H1 (cell line): Measurements from ENCODE around the gene PPARA. TPM values are rescaled to one million over a fixed set of nuclear protein-coding genes. Genes with fewer than 3 reads are reported as not detected.

Experiments
- CTCF ChIA-PET: fragments of 300-600 bp; sonication (Branson Sonifier 250); formaldehyde crosslinking; loops from one replicate; lab custom pipeline; 2021; ENCODE audit not compliant: partially characterized antibody; lab: Charles Lee
- POLR2A ChIA-PET: fragments of 300-600 bp; sonication (Branson Sonifier 250); formaldehyde crosslinking; loops from one replicate; lab custom pipeline; 2021; ENCODE audit warnings: inconsistent platforms; ENCODE audit not compliant: partially characterized antibody; lab: Charles Lee
- DNase-seq, 2 experiments: peaks; one replicate each; pipeline versions ENCODE4 v3.0.0 to v3.0.0-alpha.2; 2010 to 2022; ENCODE audit warnings: low spot score in 2 of 2, low read depth in 1 of 2, mixed read lengths in 1 of 2
- FAIRE-seq: peaks from 2 replicates; lab custom pipeline; 2011; peaks lifted over from hg19 to GRCh38; lab: Jason Lieb, UNC
- H2AFZ ChIP-seq: 2 replicates; pipeline ENCODE4 v1.8.1; 2012; ENCODE audit warnings: low read length, inconsistent platforms
- H2AK5ac ChIP-seq: 2 replicates; pipeline ENCODE4 v1.6.1; 2013; ENCODE audit warnings: low read depth, low read length
- H2BK120ac ChIP-seq: replicated peaks from 2 replicates; pipeline ENCODE3; 2013; ENCODE audit warnings: low read depth, low read length, inconsistent platforms
- H2BK12ac ChIP-seq: 2 replicates; pipeline ENCODE4 v1.6.1; 2013; ENCODE audit warnings: low read depth, low read length
- H2BK15ac ChIP-seq: 2 replicates; pipeline ENCODE4 v1.6.1; 2013; ENCODE audit warnings: low read length
- H2BK20ac ChIP-seq: 2 replicates; pipeline ENCODE4 v1.6.1; 2013; ENCODE audit warnings: low read length
- H2BK5ac ChIP-seq: 2 replicates; pipeline ENCODE4 v1.6.1; 2013; ENCODE audit warnings: low read depth, low read length
- H3K14ac ChIP-seq: 2 replicates; pipeline ENCODE4 v1.6.1; 2013; ENCODE audit warnings: inconsistent platforms; ENCODE audit not compliant: insufficient read length
- H3K18ac ChIP-seq: 2 replicates; pipeline ENCODE4 v1.6.1; 2013; ENCODE audit warnings: low read length; ENCODE audit errors: extremely low read depth
- H3K23ac ChIP-seq: 2 replicates; pipeline ENCODE4 v1.6.1; 2013; ENCODE audit warnings: inconsistent platforms; ENCODE audit not compliant: insufficient read length
- H3K23me2 ChIP-seq: 2 replicates; pipeline ENCODE4 v1.6.1; 2013; ENCODE audit warnings: low read depth, low read length
- H3K27ac ChIP-seq: 2 replicates; pipeline ENCODE4 v1.6.1; 2011; ENCODE audit warnings: low read depth, low read length, inconsistent platforms
- H3K27me3 ChIP-seq, 4 experiments: replicated peaks in 1 of 4; 1 replicate in 1 of 4; 2 replicates in 3 of 4; pipeline versions ENCODE4 v1.6.1 to v1.8.1; 2011 to 2013; ENCODE audit warnings: low read length in 3 of 4, mild to moderate bottlenecking in 3 of 4, inconsistent platforms in 2 of 4, mixed read lengths in 2 of 4, moderate library complexity in 1 of 4; ENCODE audit not compliant: control insufficient read depth in 3 of 4, insufficient read depth in 3 of 4; ENCODE audit errors: extremely low read depth in 1 of 4
- H3K36me3 ChIP-seq, 4 experiments: 2 replicates each; pipeline versions ENCODE4 v1.6.1 to v1.8.1; 2011 to 2013; ENCODE audit warnings: mild to moderate bottlenecking in 4 of 4, low read length in 3 of 4, moderate library complexity in 2 of 4, control low read depth in 1 of 4, inconsistent platforms in 1 of 4; ENCODE audit not compliant: insufficient read depth in 4 of 4, control insufficient read depth in 2 of 4
- H3K4ac ChIP-seq: replicated peaks from 2 replicates; pipeline ENCODE3; 2013; ENCODE audit warnings: low read length, low read depth, mixed read lengths, inconsistent platforms; ENCODE audit not compliant: insufficient read length
- H3K4me1 ChIP-seq, 4 experiments: replicated peaks in 1 of 4; 1 replicate in 1 of 4; 2 replicates in 3 of 4; pipeline versions ENCODE4 v1.6.1 to v1.8.1; 2011 to 2013; ENCODE audit warnings: low read length in 3 of 4, inconsistent platforms in 2 of 4, mixed read lengths in 1 of 4; ENCODE audit not compliant: insufficient read depth in 4 of 4, control insufficient read depth in 3 of 4
- H3K4me2 ChIP-seq, 2 experiments: 2 replicates each; pipeline versions ENCODE4 v1.6.1 to v1.8.1; 2011 to 2013; ENCODE audit warnings: low read depth in 2 of 2, low read length in 2 of 2, control low read depth in 1 of 2, inconsistent platforms in 1 of 2, mild to moderate bottlenecking in 1 of 2; ENCODE audit not compliant: insufficient read depth in 1 of 2
- H3K4me3 ChIP-seq, 4 experiments: fragments of 200-600, 300-600 bp in 1 of 4; sonication (generic), shearing (Covaris generic), sonication (Bioruptor Twin) in 1 of 4; 2 replicates each; pipeline versions ENCODE4 v1.5.1 to v1.8.1; 2011 to 2016; ENCODE audit warnings: low read length in 4 of 4, low read depth in 3 of 4, control low read depth in 2 of 4, inconsistent platforms in 2 of 4, mild to moderate bottlenecking in 2 of 4, mixed read lengths in 1 of 4, moderate library complexity in 1 of 4; ENCODE audit not compliant: insufficient read depth in 2 of 4; ENCODE audit errors: extremely low read depth in 1 of 4
- H3K56ac ChIP-seq: replicated peaks from 2 replicates; pipeline ENCODE3; 2013; ENCODE audit warnings: low read depth, mild to moderate bottlenecking, mixed read lengths, low read length, inconsistent platforms; ENCODE audit not compliant: insufficient read length
- H3K79me1 ChIP-seq: 2 replicates; pipeline ENCODE4 v1.6.1; 2013; ENCODE audit warnings: low read depth, low read length, control low read depth
- H3K79me2 ChIP-seq, 2 experiments: 2 replicates each; pipeline versions ENCODE4 v1.6.1 to v1.8.1; 2012 to 2013; ENCODE audit warnings: low read length in 2 of 2, mild to moderate bottlenecking in 2 of 2, inconsistent platforms in 1 of 2; ENCODE audit not compliant: insufficient read depth in 2 of 2, control insufficient read depth in 1 of 2
- H3K9ac ChIP-seq, 4 experiments: replicated peaks in 1 of 4; 1 replicate in 1 of 4; 2 replicates in 3 of 4; pipeline versions ENCODE4 v1.6.1 to v1.8.1; 2011 to 2013; ENCODE audit warnings: low read depth in 3 of 4, low read length in 3 of 4, control low read depth in 2 of 4, mild to moderate bottlenecking in 2 of 4, moderate library complexity in 2 of 4, inconsistent platforms in 1 of 4; ENCODE audit errors: extremely low read depth in 1 of 4
- H3K9me3 ChIP-seq, 2 experiments: 2 replicates each; pipeline versions ENCODE4 v1.6.1 to v1.8.1; 2012 to 2013; ENCODE audit warnings: mild to moderate bottlenecking in 2 of 2, moderate library complexity in 2 of 2, control low read depth in 1 of 2, inconsistent platforms in 1 of 2, low read depth in 1 of 2, low read length in 1 of 2, mixed read lengths in 1 of 2; ENCODE audit not compliant: insufficient read depth in 2 of 2
- H4K20me1 ChIP-seq, 2 experiments: replicated peaks in 1 of 2; 2 replicates each; pipeline versions ENCODE3 to v1.8.1; 2011 to 2013; ENCODE audit warnings: inconsistent platforms in 2 of 2, low read length in 2 of 2, mild to moderate bottlenecking in 1 of 2; ENCODE audit not compliant: insufficient read depth in 2 of 2, control insufficient read depth in 1 of 2
- H4K5ac ChIP-seq: 2 replicates; pipeline ENCODE4 v1.6.1; 2013; ENCODE audit warnings: low read length, low read depth, mixed read lengths, inconsistent platforms; ENCODE audit not compliant: insufficient read length
- H4K8ac ChIP-seq: 2 replicates; pipeline ENCODE4 v1.8.0; 2013; ENCODE audit warnings: mild to moderate bottlenecking, moderate library complexity, low read length, inconsistent platforms; ENCODE audit not compliant: insufficient read depth; ENCODE audit errors: extremely low read depth
- H4K91ac ChIP-seq: replicated peaks from 2 replicates; pipeline ENCODE3; 2013; ENCODE audit warnings: low read length, mixed read lengths, inconsistent platforms; ENCODE audit not compliant: insufficient read length
- EP300 ChIP-seq, 2 experiments: IDR thresholded peaks; 1 replicate in 1 of 2; 2 replicates in 1 of 2; pipeline ENCODE4 v1.6.1; 2011 to 2012; ENCODE audit warnings: low read depth in 2 of 2, low read length in 2 of 2, mild to moderate bottlenecking in 2 of 2, borderline replicate concordance in 1 of 2, inconsistent platforms in 1 of 2, moderate library complexity in 1 of 2
- KDM1A ChIP-seq: fragments of 200-600, 300-600 bp; sonication (generic); IDR thresholded peaks from 2 replicates; pipeline ENCODE4 v1.7.1; 2016; ENCODE audit warnings: mild to moderate bottlenecking, low read length, borderline replicate concordance
- KDM4A ChIP-seq: IDR thresholded peaks from one replicate; pipeline ENCODE4 v1.7.1; 2012; ENCODE audit warnings: low read depth, mild to moderate bottlenecking, moderate library complexity, low read length, inconsistent platforms; ENCODE audit not compliant: severe bottlenecking
- RXRA ChIP-seq: IDR thresholded peaks from 2 replicates; pipeline ENCODE4 v1.6.1; 2011; ENCODE audit warnings: low read depth, mild to moderate bottlenecking, low read length, moderate library complexity; ENCODE audit not compliant: insufficient read depth
- SP1 ChIP-seq: IDR thresholded peaks from 2 replicates; pipeline ENCODE4 v1.6.1; 2011; ENCODE audit warnings: low read depth, low read length
- TCF12 ChIP-seq: IDR thresholded peaks from 2 replicates; pipeline ENCODE4 v1.6.1; 2011; ENCODE audit warnings: low read depth, mild to moderate bottlenecking, low read length
- WGBS, 2 experiments: shearing (Covaris generic) in 1 of 2; methylation state at CpG; one replicate each; pipeline versions ENCODE4 v1.1.6 to v1.1.7; 2013 to 2015; ENCODE audit warnings: low lambda C conversion rate in 2 of 2, mixed read lengths in 2 of 2, inconsistent platforms in 1 of 2, low coverage in 1 of 2, missing lambda C conversion rate in 1 of 2; ENCODE audit not compliant: insufficient replicate concordance in 2 of 2, insufficient coverage in 1 of 2, insufficient read length in 1 of 2; ENCODE audit errors: extremely low coverage in 1 of 2, missing lambda C conversion rate in 1 of 2; 5-methylcytosine and 5-hydroxymethylcytosine counted together
- polyA plus RNA-seq, 7 experiments: library from polyadenylated mRNA; depleted of rRNA in 3 of 7; stranded (reverse) in 5 of 7; unstranded in 2 of 7; fragments of >200 nt in 5 of 7; fragments of 200-250 nt in 2 of 7; gene quantifications; 1 replicate in 5 of 7; 2 replicates in 1 of 7; 4 replicates in 1 of 7; pipeline versions ENCODE4 v1.2.1 to v1.2.3, GENCODE V29; 2011 to 2013; ENCODE audit warnings: missing spikeins in 2 of 7, mixed read lengths in 2 of 7
- total RNA-seq: library from RNA; stranded (reverse); fragmentation: NEBNext Ultra II Directional; extraction: Animal tissue kit (Norgen Biotek cat#: 25700); gene quantifications from 2 replicates; pipeline ENCODE4 v1.2.1, GENCODE V29; 2021
- TF ChIP-seq, protein P1 (sequence below): IDR thresholded peaks from 2 replicates; pipeline ENCODE4 v1.6.1; 2012; ENCODE audit warnings: inconsistent platforms
- TF ChIP-seq, protein P2 (sequence below), 3 experiments: IDR thresholded peaks; 1 replicate in 2 of 3; 2 replicates in 1 of 3; pipeline versions ENCODE4 v1.5.1 to v1.6.1; 2011; ENCODE audit warnings: low read length in 3 of 3, mild to moderate bottlenecking in 3 of 3, inconsistent platforms in 2 of 3, low read depth in 1 of 3, moderate library complexity in 1 of 3; ENCODE audit not compliant: insufficient read depth in 1 of 3; ENCODE audit errors: control extremely low read depth in 1 of 3

PPARA gene
- total and polyA plus RNA-seq, 2 of the 8 experiments (the other 6 are each of a cell fraction or from before 2014, with no cell fraction given) = 3.1 to 8.2 TPM

- Histone ChIP-seq H4K91ac (no peak overlapping the region), H3K18ac (no peak overlapping the region), H3K27ac (no peak overlapping the region), H3K9me3 (no peaks in the 10 kb centered on the region), H4K5ac (no peak overlapping the region), H3K4me3 (no peak overlapping the region), H2AK5ac (no peak overlapping the region), H2BK120ac (no peak overlapping the region), H3K23me2 (no peaks in the 10 kb centered on the region), H2AFZ (no peak overlapping the region), H3K4me2 (no peak overlapping the region), H3K14ac (no peak overlapping the region), H3K27me3 (no peaks in the 10 kb centered on the region), H3K4ac (no peak overlapping the region), H4K8ac (no peak overlapping the region), H4K20me1 (peaks cover 0 to 5% of the 10 kb centered on the region in 2 experiments), H2BK5ac (no peak overlapping the region), H3K79me1 (peaks cover 3% of the 10 kb centered on the region; the same call in 1 of the 2 replicates), H3K79me2 (no peaks in the 10 kb centered on the region), H3K23ac (no peak overlapping the region), H3K9ac (no peak overlapping the region), H2BK15ac (no peak overlapping the region), H2BK12ac (no peak overlapping the region), H2BK20ac (no peak overlapping the region), H3K56ac (no peak overlapping the region), H3K4me1 (no peaks in the 10 kb centered on the region), H3K36me3 (peaks cover 4 to 16% (median 12%) of the 10 kb centered on the region in 4 experiments; a peak in 4 of 8 replicates)
- POLR2A ChIA-PET = interaction anchor here (1.0 kb wide), 1 partner anchor 22 kb away, joined by 3 read pairs; no protein-coding TSS in a partner anchor
- CTCF ChIA-PET = no interaction called here
- FAIRE-seq (no peak), DNase-seq (no peak)
- WGBS, 2 experiments = 95% methylated on average over 12 of the region's 12 CpGs; no CpG with 5 or more reads in 1 of the 2 experiments
- TF ChIP-seq SP1 (no peak), TCF12 (no peak), RXRA (no peak), EP300 (IDR thresholded peaks at IDR 0.05; ENCODE audit: borderline replicate concordance in 1 of 2, low read depth in 2 of 2, low read length in 2 of 2) (no peak), KDM4A (no peak), KDM1A (no peak)
- TF ChIP-seq, protein P1, sequence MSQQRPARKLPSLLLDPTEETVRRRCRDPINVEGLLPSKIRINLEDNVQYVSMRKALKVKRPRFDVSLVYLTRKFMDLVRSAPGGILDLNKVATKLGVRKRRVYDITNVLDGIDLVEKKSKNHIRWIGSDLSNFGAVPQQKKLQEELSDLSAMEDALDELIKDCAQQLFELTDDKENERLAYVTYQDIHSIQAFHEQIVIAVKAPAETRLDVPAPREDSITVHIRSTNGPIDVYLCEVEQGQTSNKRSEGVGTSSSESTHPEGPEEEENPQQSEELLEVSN = no peak
- TF ChIP-seq, protein P2, sequence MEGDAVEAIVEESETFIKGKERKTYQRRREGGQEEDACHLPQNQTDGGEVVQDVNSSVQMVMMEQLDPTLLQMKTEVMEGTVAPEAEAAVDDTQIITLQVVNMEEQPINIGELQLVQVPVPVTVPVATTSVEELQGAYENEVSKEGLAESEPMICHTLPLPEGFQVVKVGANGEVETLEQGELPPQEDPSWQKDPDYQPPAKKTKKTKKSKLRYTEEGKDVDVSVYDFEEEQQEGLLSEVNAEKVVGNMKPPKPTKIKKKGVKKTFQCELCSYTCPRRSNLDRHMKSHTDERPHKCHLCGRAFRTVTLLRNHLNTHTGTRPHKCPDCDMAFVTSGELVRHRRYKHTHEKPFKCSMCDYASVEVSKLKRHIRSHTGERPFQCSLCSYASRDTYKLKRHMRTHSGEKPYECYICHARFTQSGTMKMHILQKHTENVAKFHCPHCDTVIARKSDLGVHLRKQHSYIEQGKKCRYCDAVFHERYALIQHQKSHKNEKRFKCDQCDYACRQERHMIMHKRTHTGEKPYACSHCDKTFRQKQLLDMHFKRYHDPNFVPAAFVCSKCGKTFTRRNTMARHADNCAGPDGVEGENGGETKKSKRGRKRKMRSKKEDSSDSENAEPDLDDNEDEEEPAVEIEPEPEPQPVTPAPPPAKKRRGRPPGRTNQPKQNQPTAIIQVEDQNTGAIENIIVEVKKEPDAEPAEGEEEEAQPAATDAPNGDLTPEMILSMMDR (IDR thresholded peaks at IDR 0.05; ENCODE audit: control extremely low read depth in 1 of 3, insufficient read depth in 1 of 3, low read depth in 1 of 3, low read length in 3 of 3) = no peak
Measured at GRCh38 chr22:46273432-46274148, 123.3 kb downstream of the PPARA start.
